ENCODE results near the gene TBRG4. TPM values are rescaled to one million over a fixed set of nuclear protein-coding genes. Genes with fewer than 3 reads are reported as not detected.

Gene TBRG4
- total and polyA plus RNA-seq, 3 experiments from 2014 or later = 58.9 to 203 (median 198) TPM

DNA sequence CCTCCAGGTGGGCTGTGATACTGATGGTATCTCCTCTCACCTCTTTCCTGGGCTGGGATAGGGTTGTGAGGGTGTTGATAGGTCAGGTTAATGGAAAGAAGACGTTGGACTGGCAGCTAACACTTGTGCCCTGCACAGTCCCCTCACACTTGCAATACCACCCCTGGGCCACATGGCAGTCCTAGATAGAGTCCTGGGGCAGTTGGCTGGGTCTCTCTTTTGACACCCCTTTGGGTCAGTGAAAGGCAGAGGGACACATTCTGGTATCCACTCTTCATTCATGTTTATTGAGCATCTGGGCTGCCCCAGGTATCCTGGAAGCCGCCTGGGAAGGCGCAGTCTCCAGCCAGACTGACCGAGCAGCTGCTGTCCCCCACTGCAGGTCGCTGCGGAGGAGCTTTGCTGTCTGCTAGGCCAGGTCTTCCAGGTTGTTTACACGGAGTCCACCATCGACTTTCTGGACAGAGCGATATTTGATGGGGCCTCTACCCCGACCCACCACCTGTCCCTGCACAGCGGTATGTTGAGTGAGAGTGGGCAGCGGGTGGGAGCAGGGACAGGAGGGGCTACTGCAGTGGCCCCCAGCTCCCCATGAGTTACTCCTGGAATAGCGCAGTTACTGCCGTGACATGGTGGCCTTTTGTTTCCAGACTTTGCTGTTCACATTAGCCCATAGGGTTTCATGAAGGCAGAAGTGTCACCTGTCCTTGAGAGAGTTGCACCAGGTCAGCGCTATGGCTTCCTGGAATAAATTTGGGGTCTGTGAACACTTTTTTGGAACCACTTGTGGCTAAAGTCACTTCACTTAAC is 41.8 kb downstream of the TBRG4 start:
- DNase-seq = no peak
- Mint-ChIP-seq H3K27me3 (peaks cover 0 to 1% of the 10 kb centered on the region in 2 donors), H3K27ac (peak overlapping the region in 4 of 8 donors; percentile 21 to 81 (median 30)), H3K9me3 (no peaks in the 10 kb centered on the region), H3K36me3 (peaks cover 5 to 91% (median 6%) of the 10 kb centered on the region in 3 donors), H3K4me3 (no peak overlapping the region), H3K4me1 (peaks cover 17 to 46% (median 19%) of the 10 kb centered on the region in 3 donors)
- H3K27me3 ChIP-seq (ENCODE audit: insufficient read depth, low read length, poor library complexity, severe bottlenecking) = no peaks in the 10 kb centered on the region
- no peaks in the 10 kb centered on the region for H3K4me1 ChIP-seq (ENCODE audit: insufficient read depth, low read length)
- no peaks in the 10 kb centered on the region for H3K9me3 ChIP-seq (ENCODE audit: low read length)
- no peak overlapping the region for H3K27ac ChIP-seq (ENCODE audit: low read depth, low read length)
- peaks cover 92% of the 10 kb centered on the region for H3K36me3 ChIP-seq (ENCODE audit: insufficient read depth, low read length)
- POLR2A ChIA-PET = no interaction called here
- H3K4me3 ChIP-seq (ENCODE audit: low read length) = no peak overlapping the region
- CTCF ChIA-PET = interaction anchor here (0.9 to 2.2 kb wide), 5 partner anchors 7 to 96 kb away, joined by 3 to 8 read pairs (median 4); no protein-coding TSS in a partner anchor

DNA sequence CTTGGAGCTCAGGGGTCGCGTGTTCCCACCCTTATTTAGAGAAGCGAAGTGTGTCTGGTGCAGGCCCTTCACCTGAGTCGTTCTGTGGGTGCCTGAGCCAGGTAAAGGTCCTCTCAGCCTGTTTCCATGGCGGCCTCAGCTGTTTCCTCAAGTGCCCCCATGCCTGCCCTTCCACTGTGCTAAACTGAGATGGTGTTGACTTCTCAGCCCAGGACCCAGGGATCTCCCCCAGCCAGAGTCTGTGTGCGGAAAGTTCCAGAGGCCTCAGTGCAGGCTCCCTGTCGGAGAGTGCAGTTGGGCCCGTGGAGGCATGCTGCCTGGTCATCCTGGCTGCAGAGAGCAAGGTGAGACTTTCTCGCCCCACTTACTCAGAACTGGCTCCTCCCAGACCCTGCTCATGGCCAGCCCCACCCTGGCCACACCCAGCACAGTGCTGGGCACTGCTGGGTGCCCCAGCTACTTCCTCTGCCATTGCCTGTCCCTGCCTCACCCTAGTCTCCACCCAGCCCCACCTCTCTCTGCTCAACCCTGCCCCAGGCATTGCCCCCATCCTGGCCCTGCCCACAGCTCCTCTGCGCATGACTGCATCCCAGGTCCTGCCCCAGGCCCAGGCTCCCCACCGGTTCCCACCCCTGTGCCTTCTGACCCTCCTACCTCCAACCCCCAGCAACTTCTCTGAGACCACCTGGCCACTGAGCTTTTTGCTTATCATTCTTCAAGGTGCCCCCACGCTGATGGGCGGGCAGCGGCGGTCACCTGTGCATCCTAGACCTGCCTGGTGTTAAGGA is 43.1 kb downstream of the TBRG4 start:
- ChIA-PET CTCF (interaction anchor here (1.1 to 2.0 kb wide), 2 partner anchors 14 to 95 kb away, joined by 4 to 8 read pairs; no protein-coding TSS in a partner anchor), POLR2A (interaction anchor here (0.5 kb wide), 1 partner anchor 379 kb away, joined by 3 read pairs; no protein-coding TSS in a partner anchor)
- Histone ChIP-seq H3K4me3 (ENCODE audit: low read length) (no peak overlapping the region), H3K36me3 (ENCODE audit: insufficient read depth, low read length) (peaks cover 92% of the 10 kb centered on the region), H3K27ac (ENCODE audit: low read depth, low read length) (no peak overlapping the region), H3K27me3 (ENCODE audit: insufficient read depth, low read length, poor library complexity, severe bottlenecking) (no peaks in the 10 kb centered on the region), H3K4me1 (ENCODE audit: insufficient read depth, low read length) (no peaks in the 10 kb centered on the region), H3K9me3 (ENCODE audit: low read length) (no peaks in the 10 kb centered on the region)
- H3K36me3 Mint-ChIP-seq = peaks cover 6 to 91% (median 12%) of the 10 kb centered on the region in 3 donors
- DNase-seq = no peak
- H3K27me3 Mint-ChIP-seq = peaks cover 0 to 1% of the 10 kb centered on the region in 2 donors
- H3K4me3 Mint-ChIP-seq = peak overlapping the region in 1 of 7 donors; percentile 51
- no peaks in the 10 kb centered on the region for H3K9me3 Mint-ChIP-seq
- H3K4me1 Mint-ChIP-seq = peaks cover 16 to 48% (median 30%) of the 10 kb centered on the region in 3 donors
- H3K27ac Mint-ChIP-seq = peak overlapping the region in 5 of 8 donors; percentile 19 to 84 (median 64)

DNA sequence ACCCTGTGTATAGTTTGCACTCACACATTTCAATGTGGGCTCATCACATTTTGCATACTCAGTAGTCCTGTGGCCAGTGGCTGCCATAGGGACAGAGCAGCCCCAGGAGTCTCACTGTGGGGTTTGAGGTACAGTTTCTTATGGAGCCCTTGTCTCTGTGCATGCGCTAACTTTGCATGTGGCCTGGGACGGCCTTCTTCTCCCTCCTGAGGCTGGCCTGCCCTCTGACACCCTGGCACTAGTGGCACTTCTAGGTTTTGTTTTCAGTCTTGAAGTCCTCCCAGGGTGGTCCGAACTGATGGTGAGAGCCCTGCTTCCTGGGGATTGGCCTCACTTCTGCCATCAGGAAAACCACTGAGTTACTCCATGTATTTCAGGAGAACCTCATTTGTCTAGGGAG is 43.9 kb downstream of the TBRG4 start:
- Mint-ChIP-seq H3K4me3 (no peak overlapping the region), H3K27me3 (no peaks in the 10 kb centered on the region), H3K4me1 (peaks cover 16 to 51% (median 33%) of the 10 kb centered on the region in 3 donors), H3K27ac (no peak overlapping the region), H3K36me3 (peaks cover 0 to 90% (median 12%) of the 10 kb centered on the region in 3 donors), H3K9me3 (no peaks in the 10 kb centered on the region)
- ChIA-PET POLR2A (no interaction called here), CTCF (no interaction called here)
- Histone ChIP-seq H3K27ac (ENCODE audit: low read depth, low read length) (no peak overlapping the region), H3K4me1 (ENCODE audit: insufficient read depth, low read length) (no peaks in the 10 kb centered on the region), H3K36me3 (ENCODE audit: insufficient read depth, low read length) (peaks cover 85% of the 10 kb centered on the region), H3K27me3 (ENCODE audit: insufficient read depth, low read length, poor library complexity, severe bottlenecking) (no peaks in the 10 kb centered on the region), H3K9me3 (ENCODE audit: low read length) (no peaks in the 10 kb centered on the region), H3K4me3 (ENCODE audit: low read length) (no peak overlapping the region)
- no peak for DNase-seq

DNA sequence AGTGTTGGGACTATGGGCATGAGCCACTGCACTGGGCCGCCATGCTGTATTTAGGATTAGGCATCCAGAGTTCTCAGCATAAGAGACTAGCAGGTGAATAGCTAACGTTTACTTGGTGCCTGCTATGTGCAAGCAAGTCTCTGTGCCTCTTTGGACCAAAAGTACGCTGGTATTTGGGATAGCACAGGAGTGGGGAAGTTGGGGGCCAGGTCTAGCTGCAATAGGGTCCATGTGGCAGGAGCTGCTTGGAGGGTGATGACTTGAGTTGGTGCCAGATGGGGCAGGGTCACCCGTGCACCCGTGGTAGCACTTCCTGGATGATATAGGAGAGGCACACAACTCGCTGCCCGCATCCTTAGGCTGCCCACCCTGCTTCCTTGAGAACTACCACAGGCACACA is 45.1 kb downstream of the TBRG4 start:
- H3K36me3 Mint-ChIP-seq = peaks cover 0 to 89% (median 14%) of the 10 kb centered on the region in 3 donors

DNA sequence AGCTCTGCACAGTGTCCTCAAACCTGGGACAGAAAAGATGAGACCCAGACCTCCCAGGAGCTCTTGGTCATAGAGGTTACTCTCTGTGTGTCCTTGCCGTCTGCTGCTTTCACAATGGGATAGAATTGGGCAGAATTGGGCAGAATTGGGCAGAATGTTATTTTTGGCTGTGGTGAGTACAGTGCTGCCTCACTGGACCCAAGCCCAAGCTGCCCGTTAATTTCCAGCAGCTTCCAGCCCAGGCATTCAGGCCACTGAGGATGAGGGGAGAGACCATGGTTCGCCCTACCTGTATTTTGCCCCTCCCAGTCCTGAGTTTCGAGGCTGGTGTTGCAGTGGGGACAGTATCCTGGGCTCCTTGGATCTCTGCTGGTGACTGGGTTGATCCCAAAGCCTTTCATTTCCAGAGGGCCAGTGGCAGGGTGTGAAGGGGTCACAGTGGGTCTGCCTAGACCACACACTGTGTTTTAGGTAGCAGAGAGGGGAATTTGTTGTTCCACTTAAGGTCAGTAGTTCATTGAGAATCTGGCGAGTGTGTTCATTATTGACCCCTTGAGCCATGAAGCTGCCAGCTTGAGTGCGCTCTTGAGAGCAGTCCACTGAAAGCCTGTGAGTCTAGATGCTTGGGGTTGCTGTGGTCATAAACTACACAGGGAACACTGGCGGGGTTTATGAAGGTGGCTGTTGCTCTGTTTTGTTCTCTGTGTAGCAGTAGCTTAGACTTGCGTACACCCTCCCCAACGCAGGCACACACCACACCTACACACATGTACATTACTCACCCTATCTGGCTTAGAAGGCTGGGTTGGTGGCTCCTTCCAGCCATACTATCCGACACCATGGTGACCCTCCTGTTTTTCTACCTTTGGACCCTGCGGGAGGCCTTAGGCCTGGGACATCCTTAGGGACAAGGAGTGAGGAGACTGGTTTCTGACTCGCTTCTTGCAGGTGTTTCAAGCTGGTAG is 46.2 kb downstream of the TBRG4 start:
- ChIA-PET CTCF (interaction anchor here (1.0 to 1.3 kb wide), 2 partner anchors 10 to 70 kb away, joined by 3 to 4 read pairs; no protein-coding TSS in a partner anchor), POLR2A (no interaction called here)
- Histone ChIP-seq H3K27ac (ENCODE audit: low read depth, low read length) (no peak overlapping the region), H3K4me3 (ENCODE audit: low read length) (no peak overlapping the region), H3K36me3 (ENCODE audit: insufficient read depth, low read length) (peaks cover 63% of the 10 kb centered on the region), H3K9me3 (ENCODE audit: low read length) (no peaks in the 10 kb centered on the region), H3K27me3 (ENCODE audit: insufficient read depth, low read length, poor library complexity, severe bottlenecking) (no peaks in the 10 kb centered on the region), H3K4me1 (ENCODE audit: insufficient read depth, low read length) (peaks cover 19% of the 10 kb centered on the region)
- Mint-ChIP-seq H3K27me3 (no peaks in the 10 kb centered on the region), H3K27ac (peak overlapping the region in 5 of 8 donors; percentile 7 to 69 (median 27)), H3K36me3 (peaks cover 0 to 89% (median 21%) of the 10 kb centered on the region in 3 donors), H3K4me3 (no peak overlapping the region), H3K4me1 (peaks cover 31 to 67% (median 48%) of the 10 kb centered on the region in 3 donors), H3K9me3 (no peaks in the 10 kb centered on the region)
- no peak for DNase-seq

More for the DNA sequence above, 45.1 kb downstream of the TBRG4 start:
- Histone ChIP-seq H3K9me3 (ENCODE audit: low read length) (no peaks in the 10 kb centered on the region), H3K36me3 (ENCODE audit: insufficient read depth, low read length) (peaks cover 73% of the 10 kb centered on the region), H3K4me1 (ENCODE audit: insufficient read depth, low read length) (peaks cover 11% of the 10 kb centered on the region), H3K27ac (ENCODE audit: low read depth, low read length) (no peak overlapping the region), H3K27me3 (ENCODE audit: insufficient read depth, low read length, poor library complexity, severe bottlenecking) (no peaks in the 10 kb centered on the region), H3K4me3 (ENCODE audit: low read length) (no peak overlapping the region)
- DNase-seq = no peak
- H3K27ac Mint-ChIP-seq = peak overlapping the region in 1 of 8 donors; percentile 50
- no peaks in the 10 kb centered on the region for H3K27me3 Mint-ChIP-seq
- no peaks in the 10 kb centered on the region for H3K9me3 Mint-ChIP-seq
- CTCF ChIA-PET = interaction anchor here (0.7 kb wide), 1 partner anchor 27 kb away, joined by 4 read pairs; no protein-coding TSS in a partner anchor
- H3K4me1 Mint-ChIP-seq = peaks cover 23 to 56% (median 37%) of the 10 kb centered on the region in 3 donors
- POLR2A ChIA-PET = no interaction called here
- no peak overlapping the region for H3K4me3 Mint-ChIP-seq

DNA sequence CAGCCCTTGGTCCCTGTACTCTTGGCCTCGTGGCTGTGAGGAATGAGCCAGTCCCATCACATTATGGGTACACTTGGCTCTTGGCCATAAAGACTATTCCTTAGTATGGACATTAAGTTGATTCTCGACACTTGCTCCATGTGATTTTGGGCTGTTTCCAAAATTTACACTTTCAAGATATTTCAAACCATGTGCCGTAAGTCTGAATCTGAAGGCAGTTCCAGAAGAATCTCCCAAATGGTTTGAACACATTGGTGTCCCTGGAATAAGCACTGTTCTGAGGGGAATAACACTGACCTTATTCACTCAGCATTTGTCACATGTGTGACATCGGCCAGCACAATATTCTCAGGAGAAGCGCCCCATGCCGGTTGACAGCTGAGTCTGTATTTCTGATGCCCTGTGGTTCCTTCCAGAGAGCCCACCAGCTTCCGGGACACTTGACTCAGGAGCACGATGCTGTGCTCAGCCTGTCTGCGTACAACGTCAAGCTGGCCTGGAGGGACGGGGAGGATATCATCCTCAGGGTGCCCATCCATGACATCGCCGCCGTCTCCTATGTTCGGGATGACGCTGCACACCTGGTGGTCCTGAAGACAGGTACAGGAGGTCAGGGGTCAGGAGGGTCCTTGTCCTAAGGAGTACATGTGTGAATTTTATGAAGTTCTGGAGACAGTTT is 47.3 kb downstream of the TBRG4 start:
- POLR2A ChIA-PET = no interaction called here

More for the DNA sequence above, 47.3 kb downstream of the TBRG4 start:
- CTCF ChIA-PET = interaction anchor here (1.0 to 1.3 kb wide), 2 partner anchors 11 to 71 kb away, joined by 3 to 4 read pairs; no protein-coding TSS in a partner anchor
- Mint-ChIP-seq H3K27ac (peak overlapping the region in 5 of 8 donors; percentile 11 to 72 (median 37)), H3K27me3 (no peaks in the 10 kb centered on the region), H3K4me1 (peaks cover 38 to 74% (median 59%) of the 10 kb centered on the region in 3 donors), H3K4me3 (no peak overlapping the region), H3K9me3 (no peaks in the 10 kb centered on the region), H3K36me3 (peaks cover 0 to 84% (median 21%) of the 10 kb centered on the region in 3 donors)
- Histone ChIP-seq H3K36me3 (ENCODE audit: insufficient read depth, low read length) (peaks cover 52% of the 10 kb centered on the region), H3K4me1 (ENCODE audit: insufficient read depth, low read length) (peaks cover 19% of the 10 kb centered on the region), H3K27ac (ENCODE audit: low read depth, low read length) (no peak overlapping the region), H3K9me3 (ENCODE audit: low read length) (no peaks in the 10 kb centered on the region), H3K4me3 (ENCODE audit: low read length) (no peak overlapping the region), H3K27me3 (ENCODE audit: insufficient read depth, low read length, poor library complexity, severe bottlenecking) (no peaks in the 10 kb centered on the region)
- no peak for DNase-seq
